Heart right ventricle (tissue), 16 donors: ENCODE data around the gene SATB2. TPM values are rescaled to one million over a fixed set of nuclear protein-coding genes. Genes with fewer than 3 reads are reported as not detected.

Source experiments
- ATAC-seq, 8 donors: fragments of 200-7000 bp; cut with Tn5 transposase; one replicate each; pipeline ENCODE4 v1.9.1; 2020; ENCODE audit warnings: mild to moderate bottlenecking in 8 of 8, moderate library complexity in 8 of 8, moderate number of reproducible peaks in 1 of 8
- DNase-seq, 2 donors: peaks; one replicate each; pipeline ENCODE4 v3.0.0-alpha.2; 2020
- H3K27ac ChIP-seq, 10 donors: fragments of 200-600 bp; sonication (generic) in 2 of 10; one replicate each; pipeline versions ENCODE4 v1.5.0 to v1.8.0; 2020 to 2022; ENCODE audit warnings: mild to moderate bottlenecking in 3 of 10
- H3K27me3 ChIP-seq, 7 donors: fragments of 200-600 bp; one replicate each; pipeline ENCODE4 v1.8.0; 2021 to 2022; ENCODE audit warnings: mild to moderate bottlenecking in 2 of 7
- H3K36me3 ChIP-seq, 9 donors: fragments of 200-600 bp; sonication (generic) in 1 of 9; one replicate each; pipeline versions ENCODE4 v1.5.0 to v1.8.0; 2020 to 2022; ENCODE audit warnings: mild to moderate bottlenecking in 2 of 9
- H3K4me1 ChIP-seq, 9 donors: fragments of 200-600 bp; sonication (generic) in 1 of 9; one replicate each; pipeline versions ENCODE4 v1.5.0 to v1.8.0; 2020 to 2022; ENCODE audit warnings: mild to moderate bottlenecking in 4 of 9
- H3K4me3 ChIP-seq, 10 donors: fragments of 200-600 bp; sonication (generic) in 2 of 10; one replicate each; pipeline versions ENCODE4 v1.5.0 to v1.8.0; 2020 to 2022; ENCODE audit warnings: mild to moderate bottlenecking in 7 of 10, moderate library complexity in 2 of 10
- H3K9me3 ChIP-seq, 11 donors: fragments of 200-600 bp in 10 of 11; sonication (generic) in 2 of 11; one replicate each; pipeline versions ENCODE4 v1.5.0 to v1.8.0; 2013 to 2022; ENCODE audit warnings: mild to moderate bottlenecking in 2 of 11, control low read depth in 1 of 11, moderate library complexity in 1 of 11
- CTCF ChIP-seq, 9 donors: fragments of 200-600 bp; sonication (generic) in 2 of 9; IDR thresholded peaks; one replicate each; pipeline versions ENCODE4 v1.5.0 to v1.8.0; 2021 to 2022; ENCODE audit warnings: antibody characterized with exemption in 9 of 9, mild to moderate bottlenecking in 5 of 9, moderate library complexity in 1 of 9
- WGBS, 2 donors: extraction: QIAGEN DNeasy Blood & Tissue Kit; methylation state at CpG; one replicate each; pipeline ENCODE4 v1.1.7; 2013; ENCODE audit warnings: inconsistent platforms in 1 of 2; 5-methylcytosine and 5-hydroxymethylcytosine counted together
- intact Hi-C, 10 donors: fragments of 100-400 bp; cut with DNase I; formaldehyde crosslinking; loops; one replicate each; pipeline versions ENCODE4 v1.11.1 to v1.14.2; 2022
- polyA plus RNA-seq, 2 donors: library from polyadenylated mRNA; stranded (reverse); fragments of 200-250 nt; gene quantifications; one replicate each; pipeline ENCODE4 v1.2.3, GENCODE V29; 2013
- total RNA-seq, 10 donors: library from RNA; stranded (reverse); fragmentation: NEBNext Ultra II Directional in 3 of 10; extraction: Animal tissue kit (Norgen Biotek cat#: 25700) in 3 of 10; gene quantifications; one replicate each; pipeline versions ENCODE4 v1.2.1 to v1.2.4, GENCODE V29; 2021 to 2023
- donor health status: Arrhythmogenic right ventricular cardiomyopathy.
- donor health status: ischemic (EF 13 %, LVEDD 7.1; RV severe dilation, severe dysfunction).
- donor health status: healthy with polysubstance abuse.
- donor health status: DM: no; HTN: yes; CAD: no.
- donor health status: DM: no; HTN: no; CAD: no.
- donor health status: ischemic (EF 25% LVEDD 6.9; RV normal size, moderate dysfunction).
- donor health status: ischemic (EF 25% LVEDD 5.7; RV mildly dilated, moderate dysfunction).
- donor health status: healthy.
- donor health status: DM: yes; HTN: yes; CAD: no.
- donor health status: Ischemic cardiomyopathy.
- donor health status: ischemic (EF 35%, LVEDD 5.7; RV mildly dilated, moderate dysfunction).
- donor health status: nonischemic (EF 11% LVEDD 7.7; RV severe dilation, severe dysfunction).
- donor health status: DM: yes; HTN: yes; CAD: no.
- donor health status: PGD.
- donor health status: ischemic (EF 29% LVEDD 5.4; RV normal size, mild dysfunction).
- donor health status: nonischemic (EF 23%, LVEDD 6.1; RV moderate dilation, normal function).

SATB2 gene
- total and polyA plus RNA-seq, 12 donors: 0.29 to 2.3 (median 0.70) TPM

DNA sequence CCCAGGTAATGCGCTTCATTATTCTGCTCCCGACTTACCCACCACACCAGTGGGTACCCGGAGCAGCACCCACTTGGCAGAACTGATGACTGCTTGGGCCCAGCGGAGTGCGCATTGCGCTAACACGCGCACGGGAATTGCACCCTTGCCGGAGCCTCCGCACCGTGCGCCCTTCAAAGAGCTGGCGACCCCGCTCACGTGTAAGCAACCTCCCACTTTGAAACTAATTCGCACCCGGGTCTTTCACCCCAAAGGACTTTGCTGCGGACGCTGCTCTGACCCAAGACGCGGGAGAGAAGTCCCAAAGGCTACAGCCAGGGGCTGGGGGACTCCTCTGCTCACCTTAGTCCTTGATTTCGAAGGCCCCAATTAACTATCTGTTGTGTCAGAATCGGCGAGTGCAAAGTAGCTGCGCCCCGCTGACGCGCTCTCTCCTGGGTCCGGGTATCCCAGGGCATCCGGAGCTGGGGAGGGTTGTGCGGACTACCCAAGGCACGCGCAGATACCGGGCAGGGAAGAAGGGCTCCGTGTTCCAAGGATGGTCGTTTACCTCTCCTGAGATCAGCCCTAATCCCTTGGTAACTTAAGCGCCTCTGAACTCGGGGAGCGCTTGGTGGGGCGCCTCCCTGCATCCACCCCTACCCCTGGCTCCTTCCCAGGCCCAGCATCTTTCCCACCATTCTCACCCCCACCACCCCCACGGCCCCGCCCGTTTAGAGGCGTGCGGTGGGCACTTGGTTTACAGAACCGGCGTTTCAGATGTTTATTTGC, 13.1 kb upstream of the SATB2 start:
- Histone ChIP-seq H3K27me3 (peaks cover 63 to 100% (median 100%) of the 10 kb centered on the region in 7 donors), H3K4me1 (peaks cover 2 to 30% (median 20%) of the 10 kb centered on the region in 9 donors), H3K9me3 (no peaks in the 10 kb centered on the region), H3K4me3 (peak overlapping the region in 3 of 10 donors; percentile 12 to 31 (median 13)), H3K27ac (no peak overlapping the region), H3K36me3 (no peaks in the 10 kb centered on the region)
- TF ChIP-seq CTCF (IDR thresholded peaks at IDR 0.05): no peak
- DNase-seq (no peak), ATAC-seq (peak in 3 of 8 donors; percentile 15 to 31 (median 26))
- 3% methylated on average over 48 of the region's 48 CpGs for WGBS, 2 donors
- intact Hi-C loops: no loop called here

DNA sequence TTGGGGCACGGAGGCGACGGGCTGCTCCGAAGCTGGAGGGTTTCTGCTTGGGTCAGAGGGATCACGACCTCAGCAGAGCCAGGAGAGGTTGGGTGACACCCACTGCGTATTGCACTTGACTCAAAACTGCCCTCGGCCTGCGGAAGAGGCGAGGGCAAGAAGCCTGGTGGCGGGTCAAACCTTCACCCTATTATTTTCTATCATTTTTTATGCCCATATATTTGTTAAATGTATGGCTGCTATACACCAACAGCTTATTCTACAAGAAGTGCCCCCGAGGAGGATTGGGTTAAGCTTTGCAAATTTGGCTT, 12.6 kb upstream of the SATB2 start:
- no peak for ATAC-seq
- no peak overlapping the region for H3K4me3 ChIP-seq
- no peak for TF ChIP-seq CTCF (IDR thresholded peaks at IDR 0.05)
- H3K27me3 ChIP-seq: peaks cover 63 to 100% (median 100%) of the 10 kb centered on the region in 7 donors
- DNase-seq: no peak
- intact Hi-C loops: no loop called here
- WGBS, 2 donors: 3 to 5% methylated on average over 11 of the region's 11 CpGs
- H3K27ac ChIP-seq: no peak overlapping the region
- H3K9me3 ChIP-seq: no peaks in the 10 kb centered on the region
- H3K36me3 ChIP-seq: no peaks in the 10 kb centered on the region
- peaks cover 2 to 30% (median 20%) of the 10 kb centered on the region in 9 donors for H3K4me1 ChIP-seq

GRCh38 chr2:199469514-199470360, 12.0 kb upstream of the SATB2 start:
- intact Hi-C loops: loop anchor here in 1 of 10 donors (10.0 kb wide), 1 partner anchor 1155 kb away; no protein-coding TSS in a partner anchor
- no peak overlapping the region for H3K4me3 ChIP-seq
- H3K27me3 ChIP-seq: peaks cover 66 to 100% (median 100%) of the 10 kb centered on the region in 7 donors
- WGBS, 2 donors: 3 to 4% methylated on average over 30 of the region's 30 CpGs
- no peak for TF ChIP-seq CTCF (IDR thresholded peaks at IDR 0.05)
- no peaks in the 10 kb centered on the region for H3K9me3 ChIP-seq
- DNase-seq: no peak
- no peak overlapping the region for H3K27ac ChIP-seq
- ATAC-seq: no peak
- H3K4me1 ChIP-seq: peaks cover 2 to 32% (median 22%) of the 10 kb centered on the region in 9 donors
- no peaks in the 10 kb centered on the region for H3K36me3 ChIP-seq
